Stimulated activated CD4-positive, alpha-beta T cell treated with anti-CD3 and anti-CD28 coated beads, TNF-alpha, amount 100 ng/mL, for 1 hour (primary cell): ENCODE data around the gene SLC37A4.

Experiments used
- DNase-seq, 3 donors: peaks; one replicate each; pipeline ENCODE4 v3.0.0-alpha.2; 2020; ENCODE audit warnings: low read depth in 3 of 3, low spot score in 1 of 3

SLC37A4 gene

DNA sequence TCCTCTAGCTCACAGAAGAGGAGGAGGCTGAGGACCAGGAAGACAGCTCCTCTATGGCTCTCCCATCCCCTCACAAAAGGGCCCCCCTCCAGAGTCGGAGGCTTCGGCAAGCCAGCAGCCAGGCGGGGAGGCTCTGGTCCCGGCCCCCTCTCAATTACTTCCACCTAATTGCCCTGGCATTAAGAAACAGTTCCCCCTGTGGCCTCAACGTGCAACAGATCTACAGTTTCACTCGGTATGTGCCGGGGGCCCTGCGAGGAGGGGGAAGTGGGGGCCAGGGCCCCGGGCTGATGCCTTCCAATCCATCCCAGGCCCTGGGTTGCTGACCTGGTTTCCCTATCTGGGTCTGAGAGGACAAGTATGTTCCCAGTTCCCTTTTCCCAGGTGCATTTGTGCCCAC is 51.2 kb downstream of the SLC37A4 start:
- no peak for DNase-seq

DNA sequence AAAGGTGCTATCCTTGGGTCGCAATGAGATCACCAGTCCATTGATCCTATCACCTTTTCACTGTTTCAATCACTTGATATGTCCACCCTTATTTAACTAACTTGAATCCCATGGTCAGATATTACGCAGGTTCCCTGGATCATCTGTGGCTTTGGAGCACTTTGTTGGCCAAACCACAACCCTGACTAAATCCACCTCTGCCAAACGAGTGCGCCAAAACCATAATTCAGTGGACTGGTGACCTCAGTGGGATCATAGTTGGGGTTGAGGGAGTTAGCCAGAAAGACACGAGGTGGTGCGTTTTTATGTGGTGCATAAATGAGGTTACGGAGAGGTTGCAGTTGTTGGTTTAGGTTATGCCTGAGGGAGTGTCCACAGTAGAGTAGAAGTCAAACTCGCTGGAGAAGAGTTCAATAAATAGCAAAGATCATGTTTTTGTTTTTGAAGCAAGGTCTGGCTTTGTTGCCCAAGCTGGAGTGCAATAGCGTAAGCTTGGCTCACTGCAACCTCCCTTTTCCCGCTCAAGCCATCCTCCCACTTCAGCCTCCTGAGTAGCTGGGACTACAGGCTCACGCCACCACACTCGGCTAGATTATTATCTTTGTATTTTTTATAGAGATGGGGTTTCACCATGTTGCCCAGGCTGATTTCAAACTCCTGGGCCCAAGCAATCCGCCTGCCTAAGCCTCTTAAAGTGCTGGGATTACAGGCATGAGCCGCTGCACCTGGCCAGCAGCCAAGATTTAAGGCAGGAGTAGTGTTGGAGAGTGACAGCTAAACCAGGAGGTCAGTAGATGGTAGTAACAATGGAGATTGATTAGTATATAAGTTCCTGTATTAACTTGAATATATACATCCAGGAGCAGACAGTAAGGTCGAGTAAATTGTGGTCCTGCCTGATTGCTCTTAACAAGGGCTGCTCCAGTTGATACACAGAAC is 54.6 kb downstream of the SLC37A4 start:
- DNase-seq: no peak
